ENCODE results near the gene EFL1.

DNA sequence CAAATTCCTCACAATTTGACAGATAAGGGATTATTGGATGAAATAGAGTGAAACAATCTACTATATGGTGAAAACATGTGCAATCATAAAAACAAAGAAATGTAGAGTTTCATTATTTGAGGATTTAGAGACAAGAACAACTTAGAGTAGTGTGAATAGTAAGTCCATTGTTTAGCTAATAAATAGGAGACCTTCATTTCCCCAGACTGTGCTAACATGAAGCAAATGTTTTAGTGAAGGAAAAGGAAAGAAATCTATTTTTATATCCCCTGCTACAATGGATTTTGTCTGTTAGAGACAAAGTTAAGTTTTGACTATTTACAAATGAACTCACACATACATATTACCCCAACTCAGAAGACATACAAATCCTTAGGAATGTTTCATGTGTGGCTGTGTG, 77.8 kb downstream of the EFL1 start:
- TF ChIP-seq, protein P1, sequence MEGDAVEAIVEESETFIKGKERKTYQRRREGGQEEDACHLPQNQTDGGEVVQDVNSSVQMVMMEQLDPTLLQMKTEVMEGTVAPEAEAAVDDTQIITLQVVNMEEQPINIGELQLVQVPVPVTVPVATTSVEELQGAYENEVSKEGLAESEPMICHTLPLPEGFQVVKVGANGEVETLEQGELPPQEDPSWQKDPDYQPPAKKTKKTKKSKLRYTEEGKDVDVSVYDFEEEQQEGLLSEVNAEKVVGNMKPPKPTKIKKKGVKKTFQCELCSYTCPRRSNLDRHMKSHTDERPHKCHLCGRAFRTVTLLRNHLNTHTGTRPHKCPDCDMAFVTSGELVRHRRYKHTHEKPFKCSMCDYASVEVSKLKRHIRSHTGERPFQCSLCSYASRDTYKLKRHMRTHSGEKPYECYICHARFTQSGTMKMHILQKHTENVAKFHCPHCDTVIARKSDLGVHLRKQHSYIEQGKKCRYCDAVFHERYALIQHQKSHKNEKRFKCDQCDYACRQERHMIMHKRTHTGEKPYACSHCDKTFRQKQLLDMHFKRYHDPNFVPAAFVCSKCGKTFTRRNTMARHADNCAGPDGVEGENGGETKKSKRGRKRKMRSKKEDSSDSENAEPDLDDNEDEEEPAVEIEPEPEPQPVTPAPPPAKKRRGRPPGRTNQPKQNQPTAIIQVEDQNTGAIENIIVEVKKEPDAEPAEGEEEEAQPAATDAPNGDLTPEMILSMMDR (IDR thresholded peaks at IDR 0.05; ENCODE audit: low read length) = no peak
- no peak for TF ChIP-seq EZH2 (IDR thresholded peaks at IDR 0.05; ENCODE audit: borderline replicate concordance, low read length)

All from OCI-LY1 (cell line).